Midbrain (tissue), 1 donor: ENCODE measurements around the gene HLA-DRA.

Experiments
- DNase-seq: peaks from one replicate; lab custom pipeline; 2025; lab: John Stamatoyannopoulos, UW

The HLA-DRA gene

GRCh38 chr6:32475392-32476206 is 35.9 kb downstream of the HLA-DRA start:
- DNase-seq = no peak

DNA sequence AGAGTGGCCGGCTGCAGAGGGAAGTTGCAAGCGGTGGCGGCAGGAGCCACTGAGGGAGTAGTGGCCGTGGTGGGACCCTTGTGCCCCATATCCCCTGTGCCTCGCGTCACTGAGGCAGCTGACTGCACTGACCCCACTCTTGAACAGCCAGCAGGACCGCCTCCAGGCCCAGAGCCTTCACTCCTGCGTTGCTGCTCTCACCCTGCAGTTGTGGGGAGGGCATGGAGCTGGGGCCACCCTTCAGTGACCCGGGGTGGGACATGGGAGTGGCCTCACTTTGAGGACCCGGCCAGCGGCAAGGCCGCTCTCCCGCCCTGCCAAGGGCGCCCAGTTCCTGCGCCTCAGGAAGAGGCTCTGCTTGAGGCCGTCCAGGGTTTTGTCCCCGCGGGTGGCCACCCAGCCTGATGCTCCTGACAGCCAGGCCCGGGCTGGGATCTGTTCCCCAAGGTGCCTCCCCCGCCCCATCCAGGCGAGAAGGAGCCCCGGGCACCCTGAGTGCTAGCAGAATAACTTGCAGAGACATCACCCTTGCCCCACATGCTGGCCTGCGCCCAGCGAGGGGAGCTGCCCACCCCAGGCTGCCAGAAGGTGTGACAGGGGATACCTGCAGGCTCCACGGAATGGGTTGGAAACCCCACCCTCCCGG is 44.4 kb downstream of the HLA-DRA start:
- no peak for DNase-seq

DNA sequence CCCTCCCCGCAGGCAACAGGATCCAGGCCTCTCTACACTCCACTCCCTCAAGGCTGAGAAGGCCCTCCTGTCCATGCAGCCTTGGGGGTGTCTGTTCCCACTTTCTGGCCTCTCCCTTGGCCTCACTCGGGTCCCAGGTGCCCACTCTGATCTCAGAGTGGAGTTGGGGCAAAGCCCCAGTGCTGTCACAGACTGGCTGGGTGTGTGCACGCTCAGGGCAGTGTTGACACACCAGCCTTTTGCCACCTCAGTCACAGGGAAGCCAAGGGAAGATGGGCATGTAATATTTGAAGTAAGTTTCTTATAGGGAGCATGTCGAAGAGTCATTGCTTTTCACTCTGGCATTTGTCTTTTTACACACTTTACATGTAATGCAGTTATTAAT is 44.9 kb downstream of the HLA-DRA start:
- DNase-seq = no peak

DNA sequence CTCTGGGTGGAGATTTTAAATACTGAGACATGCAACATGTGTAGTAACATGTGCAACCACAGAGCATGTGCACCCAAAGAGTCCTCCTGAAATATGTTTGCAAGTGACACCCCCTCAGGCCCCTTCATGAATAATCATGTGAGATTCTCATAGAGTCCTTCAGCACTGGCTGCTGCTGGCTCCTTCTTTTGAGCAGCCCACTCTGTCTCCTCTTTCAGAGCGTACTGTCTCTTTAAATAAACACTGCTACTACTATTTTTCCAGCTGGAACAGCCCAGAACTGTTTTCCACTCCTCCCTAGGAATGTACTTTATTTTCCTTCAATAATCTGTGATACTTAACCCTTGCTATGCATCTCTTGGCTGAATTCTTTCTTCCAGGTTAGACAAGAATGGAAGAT is 48.4 kb downstream of the HLA-DRA start:
- no peak for DNase-seq

GRCh38 chr6:32491700-32492099 is 52.0 kb downstream of the HLA-DRA start:
- no peak for DNase-seq

DNA sequence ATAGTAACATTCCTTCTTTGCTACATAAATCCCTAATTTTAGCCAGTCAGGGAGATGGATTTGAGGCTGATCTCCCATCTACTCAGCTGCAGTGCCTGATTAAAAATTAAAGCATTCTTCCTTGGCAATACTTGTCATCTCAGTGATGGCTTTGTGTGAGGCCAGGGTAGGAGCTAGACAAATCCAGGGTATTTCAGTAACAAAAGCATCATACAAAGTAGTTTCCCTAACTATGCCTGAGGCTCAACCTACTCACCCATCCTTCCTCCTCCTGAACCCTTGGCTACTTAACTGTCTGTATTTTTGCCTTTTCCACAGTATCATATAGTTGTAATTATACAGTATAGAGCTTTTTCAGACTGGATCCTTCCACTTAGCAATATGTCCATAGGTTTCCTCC is 52.7 kb downstream of the HLA-DRA start:
- no peak for DNase-seq
